GM21619 (cell line): Measurements from ENCODE around the gene BICC1.

Experiments
- ATAC-seq: cut with Tn5 transposase; IDR thresholded peaks from one replicate; pipeline ENCODE4 v1.9.1; 2021; ENCODE audit not compliant: unreplicated experiment

BICC1 gene, protein sequence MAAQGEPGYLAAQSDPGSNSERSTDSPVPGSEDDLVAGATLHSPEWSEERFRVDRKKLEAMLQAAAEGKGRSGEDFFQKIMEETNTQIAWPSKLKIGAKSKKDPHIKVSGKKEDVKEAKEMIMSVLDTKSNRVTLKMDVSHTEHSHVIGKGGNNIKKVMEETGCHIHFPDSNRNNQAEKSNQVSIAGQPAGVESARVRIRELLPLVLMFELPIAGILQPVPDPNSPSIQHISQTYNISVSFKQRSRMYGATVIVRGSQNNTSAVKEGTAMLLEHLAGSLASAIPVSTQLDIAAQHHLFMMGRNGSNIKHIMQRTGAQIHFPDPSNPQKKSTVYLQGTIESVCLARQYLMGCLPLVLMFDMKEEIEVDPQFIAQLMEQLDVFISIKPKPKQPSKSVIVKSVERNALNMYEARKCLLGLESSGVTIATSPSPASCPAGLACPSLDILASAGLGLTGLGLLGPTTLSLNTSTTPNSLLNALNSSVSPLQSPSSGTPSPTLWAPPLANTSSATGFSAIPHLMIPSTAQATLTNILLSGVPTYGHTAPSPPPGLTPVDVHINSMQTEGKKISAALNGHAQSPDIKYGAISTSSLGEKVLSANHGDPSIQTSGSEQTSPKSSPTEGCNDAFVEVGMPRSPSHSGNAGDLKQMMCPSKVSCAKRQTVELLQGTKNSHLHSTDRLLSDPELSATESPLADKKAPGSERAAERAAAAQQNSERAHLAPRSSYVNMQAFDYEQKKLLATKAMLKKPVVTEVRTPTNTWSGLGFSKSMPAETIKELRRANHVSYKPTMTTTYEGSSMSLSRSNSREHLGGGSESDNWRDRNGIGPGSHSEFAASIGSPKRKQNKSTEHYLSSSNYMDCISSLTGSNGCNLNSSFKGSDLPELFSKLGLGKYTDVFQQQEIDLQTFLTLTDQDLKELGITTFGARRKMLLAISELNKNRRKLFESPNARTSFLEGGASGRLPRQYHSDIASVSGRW

DNA sequence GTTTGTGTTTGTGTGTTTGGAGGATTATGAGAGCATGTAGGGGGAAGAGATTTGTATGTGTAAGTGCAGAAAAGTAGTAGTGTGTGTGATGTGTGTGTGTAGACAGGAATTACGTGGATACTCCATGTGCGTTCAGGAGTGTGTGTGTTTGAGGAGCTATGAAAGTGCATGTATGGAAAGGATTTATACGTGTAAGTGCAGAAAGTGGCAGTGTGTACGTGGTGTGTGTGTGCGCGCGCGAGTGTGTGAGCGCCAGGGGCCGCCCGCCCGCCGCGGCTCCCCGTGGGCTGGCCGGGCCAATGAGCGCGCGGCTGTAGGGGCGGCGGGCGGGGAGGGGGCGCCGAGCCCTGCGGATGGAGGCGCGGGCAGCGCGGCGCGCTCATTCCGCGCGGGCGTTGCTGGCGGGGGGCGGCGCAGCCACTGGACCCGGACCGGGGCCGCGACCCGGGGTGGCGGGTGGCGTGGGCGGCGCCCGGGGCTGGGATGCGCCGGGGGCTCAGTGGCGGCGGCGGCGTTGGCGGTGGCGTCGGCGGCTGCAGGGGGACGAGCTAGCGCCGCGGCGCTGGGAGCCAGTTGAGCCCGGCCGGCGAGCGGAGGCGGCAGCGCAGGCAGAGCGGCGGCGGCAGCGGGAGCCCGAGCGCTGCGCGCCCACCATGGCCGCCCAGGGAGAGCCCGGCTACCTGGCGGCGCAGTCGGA, at the start of gene BICC1:
Gene BICC1, plus strand, starts transcription at position 382 of the 697 bp plus-strand sequence. Its CDS starts 272 bp downstream, at position 654.
- no peak for ATAC-seq

DNA sequence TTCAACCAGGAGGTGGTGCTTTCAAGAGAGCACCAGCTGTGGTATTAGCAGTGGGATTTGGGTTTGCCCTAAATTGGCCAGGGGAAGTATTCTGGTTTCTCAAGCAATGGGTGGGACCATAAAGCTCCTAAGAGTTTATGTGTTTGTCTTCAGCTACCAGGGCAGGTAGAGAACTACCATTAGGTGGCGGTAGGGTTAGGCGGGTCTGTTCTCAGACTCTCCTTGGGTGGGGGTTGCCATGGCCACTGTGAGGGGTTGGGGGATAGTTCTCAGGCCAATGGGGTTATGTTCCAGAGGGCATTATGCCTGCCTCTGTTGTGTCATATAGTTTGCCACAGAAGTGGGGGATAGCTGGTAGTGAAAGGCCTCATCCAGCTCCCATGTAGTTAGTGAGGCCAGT, 47.7 kb upstream of the BICC1 start:
- no peak for ATAC-seq

DNA sequence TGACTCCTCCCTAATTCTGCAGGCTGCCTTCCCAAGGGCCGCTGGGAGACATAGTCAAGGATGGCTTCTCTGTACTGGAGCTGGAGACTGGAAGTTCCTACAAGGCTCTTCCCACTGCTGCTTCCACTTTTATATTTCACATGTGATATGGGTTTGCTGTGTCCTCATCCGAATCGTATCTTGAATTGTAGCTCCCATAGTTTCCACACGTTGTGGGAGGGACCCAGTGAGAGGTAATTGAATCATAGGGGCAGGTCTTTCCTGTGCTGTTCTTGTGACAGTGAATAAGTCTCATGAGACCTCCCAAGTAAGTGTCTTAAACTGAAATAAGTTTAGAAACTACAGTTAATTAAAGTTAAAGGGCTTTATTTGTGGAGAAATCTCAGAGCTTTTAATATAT, 47.0 kb upstream of the BICC1 start:
- ATAC-seq, result no peak

DNA sequence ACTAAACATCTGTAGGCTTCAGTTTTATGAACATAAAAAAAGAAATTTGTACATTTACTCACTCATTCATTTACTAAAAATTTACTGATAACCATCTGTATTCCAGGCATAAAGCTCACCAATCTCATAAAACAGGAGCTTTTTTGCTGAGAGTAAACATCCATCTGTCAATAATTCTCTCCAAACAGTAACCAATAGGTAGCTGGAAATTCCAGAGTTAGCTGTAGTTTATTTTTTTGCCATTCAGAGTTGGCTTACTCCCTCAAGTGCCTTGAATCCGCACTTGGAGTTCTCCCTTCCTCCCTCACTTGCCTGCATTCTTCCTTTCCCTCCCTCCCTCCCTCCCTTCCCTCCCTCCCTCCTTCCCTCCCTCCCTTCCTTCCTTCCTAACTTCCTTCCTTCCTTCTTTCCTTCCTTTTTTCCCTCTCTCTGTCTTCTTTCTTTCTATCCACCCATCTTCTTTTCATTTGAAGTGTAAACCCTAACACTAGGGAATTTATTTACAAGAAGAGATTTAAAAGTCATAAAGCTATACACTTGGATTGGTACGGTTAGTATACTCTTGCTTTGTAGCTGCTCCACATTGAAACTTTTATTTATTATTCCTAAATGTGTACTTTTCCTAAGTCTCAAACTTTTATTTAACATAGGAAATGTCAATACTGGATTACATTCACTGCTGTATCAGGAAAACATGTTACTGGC, 44.6 kb upstream of the BICC1 start:
- ATAC-seq, result no peak

DNA sequence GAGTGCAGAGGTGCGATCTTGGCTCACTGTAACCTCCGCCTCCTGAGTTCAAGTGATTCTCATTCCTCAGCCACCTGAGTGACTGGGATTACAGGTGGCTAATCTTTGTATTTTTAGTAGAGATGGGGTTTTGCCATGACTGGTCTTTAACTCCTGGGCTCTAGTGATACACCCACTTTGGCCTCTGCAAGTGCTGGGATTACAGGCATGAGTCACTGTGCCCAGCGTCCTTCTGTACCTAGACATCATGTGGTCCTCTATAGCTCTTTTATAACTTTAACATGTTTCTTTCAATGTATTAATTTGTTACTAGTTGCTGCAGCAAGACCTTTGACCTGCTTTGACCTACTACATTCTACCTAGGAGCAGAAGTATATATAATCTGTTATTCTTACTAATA, 38.7 kb upstream of the BICC1 start:
- no peak for ATAC-seq

DNA sequence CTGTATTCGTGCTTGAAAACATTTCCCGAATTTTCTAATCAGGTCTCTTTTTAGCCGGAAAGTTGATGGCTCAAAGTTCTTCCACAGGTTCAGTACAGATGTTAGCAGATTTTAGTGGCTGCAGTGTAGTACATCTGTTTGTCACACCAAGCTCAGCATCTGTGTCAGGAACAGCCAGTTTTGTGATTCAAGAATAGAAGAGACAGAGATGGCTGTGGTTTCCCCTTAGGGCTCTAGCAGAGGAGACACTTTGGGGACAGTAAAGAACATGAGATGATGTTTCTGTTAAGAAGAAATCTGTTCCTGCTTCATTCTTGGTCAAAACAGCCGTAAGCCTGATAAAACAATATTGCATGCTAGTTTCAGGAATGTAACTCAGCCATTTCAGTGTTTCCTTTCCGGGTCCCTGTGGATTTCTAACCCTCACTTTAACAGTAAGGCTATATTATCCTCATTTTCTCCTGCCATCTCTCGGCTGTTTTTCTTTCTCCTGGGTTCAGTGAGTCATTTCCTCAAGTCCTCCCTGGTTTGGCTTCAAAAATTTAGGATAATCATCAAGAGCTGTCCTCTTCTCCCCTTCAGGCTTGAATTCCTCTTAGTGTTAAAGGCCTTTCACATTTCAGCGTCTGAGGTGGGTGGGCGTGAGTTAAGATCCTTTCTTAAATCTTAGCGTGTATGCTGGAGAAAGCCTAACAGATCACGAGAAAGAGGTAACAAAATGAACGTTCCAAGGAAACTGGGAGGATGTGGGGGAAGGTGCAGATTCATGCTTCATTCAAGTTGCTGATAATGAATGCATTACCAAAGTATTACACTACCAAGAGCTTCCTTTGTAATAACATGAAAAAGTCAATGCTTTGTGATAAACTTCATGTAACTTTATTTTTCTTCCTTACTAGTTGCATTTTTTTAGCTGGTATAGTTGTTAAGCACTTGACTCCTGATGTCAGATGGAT, 37.1 kb upstream of the BICC1 start:
- no peak for ATAC-seq

DNA sequence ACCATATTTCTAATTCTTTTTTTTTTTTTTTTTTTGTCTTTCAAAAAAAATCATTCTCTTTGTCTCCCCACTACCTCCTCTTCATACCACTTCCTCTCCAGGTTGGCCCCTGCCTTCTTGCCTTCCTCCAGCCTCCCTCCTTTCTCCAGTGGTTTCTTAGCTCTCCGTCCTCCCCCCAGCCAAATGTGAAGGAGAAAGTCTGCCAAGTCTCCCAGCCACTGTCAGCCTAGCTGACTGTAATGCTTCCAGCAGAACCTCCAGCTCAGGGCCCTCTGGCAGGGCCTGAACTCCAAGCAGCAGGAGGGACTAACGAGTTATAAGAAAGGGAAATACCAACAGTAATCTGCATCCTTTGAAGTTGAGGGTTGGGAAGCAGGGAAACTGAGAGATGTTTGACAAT, 35.5 kb upstream of the BICC1 start:
- ATAC-seq, result no peak

DNA sequence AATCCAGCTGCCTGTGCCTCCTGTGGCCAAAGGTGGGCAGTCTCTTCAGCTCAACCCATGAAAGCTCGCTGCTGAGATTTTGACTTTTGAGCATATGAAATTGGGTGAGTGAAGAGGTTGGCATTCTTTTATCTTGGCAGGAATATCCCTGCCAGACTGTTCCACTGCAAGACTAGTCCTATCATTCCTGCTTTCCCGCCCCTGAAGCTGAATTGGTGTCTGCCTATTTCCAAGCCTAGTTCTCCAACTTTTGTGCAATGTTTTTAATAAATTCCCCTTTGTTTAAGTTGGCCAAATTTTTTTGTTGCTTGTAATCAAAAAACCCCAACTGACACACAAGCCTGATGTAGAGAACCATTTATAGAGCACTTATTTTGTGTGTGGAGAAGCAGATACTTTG, 34.8 kb upstream of the BICC1 start:
- ATAC-seq, result no peak

DNA sequence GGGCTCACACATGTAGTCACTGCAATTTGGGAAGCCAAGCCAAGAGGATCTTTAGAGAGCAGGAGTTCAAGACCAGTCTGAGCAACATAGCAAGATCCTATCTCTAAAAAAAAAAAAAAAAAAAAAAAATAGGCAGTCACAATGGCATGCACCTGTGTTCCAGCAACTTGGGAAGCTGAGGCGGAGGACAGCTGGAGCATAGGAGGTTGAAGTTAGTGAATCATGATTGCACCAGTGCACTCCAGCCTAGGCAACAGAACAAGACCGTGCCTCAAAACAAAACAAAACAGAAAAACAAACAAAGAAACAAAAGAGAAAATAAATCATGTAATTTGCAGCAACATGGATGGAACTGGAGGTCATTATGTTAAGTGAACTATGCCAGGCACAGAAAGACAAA, 33.6 kb upstream of the BICC1 start:
- ATAC-seq, result no peak

DNA sequence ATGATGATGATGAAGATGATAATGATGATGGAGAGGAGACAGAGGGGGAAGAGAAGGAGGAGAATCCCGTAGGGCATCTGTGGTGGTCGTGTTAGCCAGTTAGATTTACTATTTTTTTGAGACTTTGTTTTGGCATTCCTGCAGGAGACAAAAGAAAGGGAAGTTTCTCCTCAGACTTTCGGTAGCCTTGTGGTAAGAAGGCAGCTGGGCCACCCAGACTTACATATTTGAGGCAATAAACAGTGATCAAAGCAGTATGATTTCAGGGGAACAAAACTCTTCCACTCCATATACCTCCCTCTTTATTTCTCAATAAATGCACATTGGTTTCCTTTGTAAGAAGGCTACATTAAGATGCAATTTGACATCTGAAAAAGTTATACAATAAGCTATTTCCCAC, 32.4 kb upstream of the BICC1 start:
- ATAC-seq, result no peak

DNA sequence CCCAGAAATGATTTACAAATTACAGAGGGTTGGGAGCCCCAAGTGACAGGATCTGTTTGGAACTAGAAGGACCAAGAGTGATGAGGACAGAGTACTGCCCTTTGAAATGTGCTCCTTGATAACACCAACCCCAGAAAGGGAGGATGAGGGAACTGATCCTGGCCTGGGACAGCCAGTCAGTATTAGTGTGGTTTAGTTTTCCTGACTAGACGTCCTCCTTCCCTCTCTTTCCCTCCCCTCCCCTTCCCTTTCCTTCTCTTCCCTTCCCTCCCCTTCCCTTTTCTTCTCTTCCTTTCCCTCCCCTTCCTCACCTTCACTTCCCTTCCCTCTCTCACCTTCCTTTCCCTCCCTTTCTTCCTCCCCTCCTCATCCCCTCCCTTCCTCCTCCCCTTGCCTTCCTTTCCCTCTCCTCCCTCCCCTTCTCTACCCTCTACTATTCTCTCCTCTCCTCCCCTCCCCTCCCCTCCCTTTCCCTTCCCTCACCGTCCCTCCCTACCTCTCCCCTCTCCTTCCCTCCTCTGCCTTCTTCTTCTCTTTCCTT, 31.0 kb upstream of the BICC1 start:
- no peak for ATAC-seq

DNA sequence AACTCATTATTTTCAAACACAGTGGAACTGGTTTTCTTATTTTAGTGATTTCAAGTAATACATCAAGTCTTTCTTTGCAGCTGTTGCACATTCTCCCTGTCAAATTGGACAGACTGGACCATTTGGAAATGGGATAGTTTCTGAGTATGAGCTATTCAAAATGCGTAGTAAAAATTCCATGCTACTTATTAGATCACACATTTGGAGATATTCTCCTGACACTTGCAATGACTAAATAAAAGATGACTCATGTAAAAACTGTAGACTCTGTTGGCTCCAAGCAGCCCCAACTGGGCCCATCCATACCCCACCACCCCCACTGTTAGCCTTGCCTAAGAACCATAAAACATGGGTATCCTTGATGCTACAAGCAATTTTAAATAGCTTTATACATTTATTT, 25.9 kb upstream of the BICC1 start:
- ATAC-seq, result no peak

DNA sequence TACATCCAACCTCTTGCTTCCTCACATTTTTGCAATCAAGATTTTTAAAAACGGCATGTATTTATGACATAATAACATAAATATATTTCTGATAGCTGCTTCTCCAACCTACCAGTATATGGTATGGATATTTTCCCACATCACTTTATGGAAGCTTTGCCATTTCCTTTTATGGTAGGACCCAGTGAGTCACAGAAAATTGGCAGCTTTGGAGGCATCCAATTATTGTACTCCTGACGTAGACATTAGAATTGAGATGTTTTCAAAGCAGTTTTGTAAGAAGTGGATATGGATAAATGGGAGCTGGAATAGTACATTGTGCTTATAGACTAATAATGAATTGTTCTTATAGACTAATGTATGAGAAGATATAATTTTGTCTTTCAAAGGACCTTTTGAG, 23.8 kb upstream of the BICC1 start:
- ATAC-seq, result no peak

DNA sequence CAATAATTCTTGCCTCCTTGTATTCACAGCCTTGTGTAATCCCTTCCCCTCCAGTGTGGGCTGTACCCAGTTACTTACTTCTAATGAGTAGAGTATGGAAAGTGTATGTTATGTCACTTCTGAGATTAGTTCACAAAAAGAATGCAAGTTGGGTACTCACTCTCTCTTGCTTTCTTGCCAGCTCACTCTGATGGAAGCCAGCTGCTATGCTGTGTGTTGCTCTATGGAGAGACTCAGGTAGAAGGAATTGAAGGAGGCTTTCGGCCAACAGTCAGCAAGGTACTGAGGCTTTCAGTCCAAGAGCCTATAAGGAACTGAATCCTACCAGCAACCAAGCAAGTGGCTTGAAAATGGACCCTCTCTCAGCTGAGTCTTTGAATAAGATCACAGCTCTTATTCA, 9.7 kb upstream of the BICC1 start:
- ATAC-seq, result no peak

DNA sequence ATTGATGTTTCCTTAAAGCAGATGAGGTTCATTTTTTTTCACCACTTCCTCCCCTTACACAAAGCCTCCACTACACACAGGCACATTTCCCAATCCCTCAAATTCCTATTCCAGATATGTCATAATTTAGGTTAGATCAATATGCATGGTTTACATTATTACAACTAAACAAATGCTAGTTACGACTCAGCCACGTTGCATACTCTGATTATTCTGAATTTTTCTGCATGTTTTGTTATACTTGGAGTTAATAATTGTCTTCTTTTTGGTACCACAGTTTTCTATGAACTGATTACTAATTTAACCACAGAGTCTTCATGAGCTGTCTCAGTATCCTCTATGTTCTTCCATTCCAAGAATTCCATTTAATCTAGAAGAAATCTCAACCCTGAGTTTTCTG, 4.4 kb upstream of the BICC1 start:
- no peak for ATAC-seq

DNA sequence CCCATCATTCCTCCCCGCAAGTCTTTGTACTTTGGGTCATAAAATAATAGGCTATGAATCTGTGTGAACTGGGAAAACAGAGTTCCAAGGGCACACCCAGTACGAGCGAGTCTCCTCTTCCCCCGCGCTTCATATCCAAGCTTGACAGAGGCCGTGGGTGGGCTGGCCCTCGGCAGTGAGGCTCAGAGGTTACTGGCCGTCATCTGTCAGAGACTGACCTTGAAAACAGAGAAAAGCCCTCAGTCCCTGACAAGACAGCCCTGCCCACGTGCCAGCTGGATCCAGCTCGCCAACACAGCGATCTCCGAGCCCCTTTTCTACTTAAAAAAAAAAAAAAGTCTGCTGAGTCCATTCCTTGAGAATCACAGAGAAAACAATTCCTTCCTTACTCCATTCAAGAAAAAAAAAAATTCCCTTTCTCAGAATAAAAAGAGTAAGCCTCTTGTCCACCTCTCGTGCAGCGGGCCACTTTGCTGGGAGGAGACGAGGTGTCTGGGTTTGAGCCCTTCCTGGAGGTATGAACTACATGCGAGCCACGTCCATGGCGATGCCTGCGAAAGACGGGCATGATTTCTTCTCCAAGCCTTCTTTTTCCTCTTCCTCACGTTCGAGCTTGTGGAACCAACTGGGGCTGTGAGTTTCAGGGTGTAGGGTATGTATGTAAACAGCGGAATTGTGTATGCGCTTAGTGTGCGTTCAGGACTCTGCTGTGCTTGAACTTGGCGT, 744 bp upstream of the BICC1 start:
- ATAC-seq, result no peak

DNA sequence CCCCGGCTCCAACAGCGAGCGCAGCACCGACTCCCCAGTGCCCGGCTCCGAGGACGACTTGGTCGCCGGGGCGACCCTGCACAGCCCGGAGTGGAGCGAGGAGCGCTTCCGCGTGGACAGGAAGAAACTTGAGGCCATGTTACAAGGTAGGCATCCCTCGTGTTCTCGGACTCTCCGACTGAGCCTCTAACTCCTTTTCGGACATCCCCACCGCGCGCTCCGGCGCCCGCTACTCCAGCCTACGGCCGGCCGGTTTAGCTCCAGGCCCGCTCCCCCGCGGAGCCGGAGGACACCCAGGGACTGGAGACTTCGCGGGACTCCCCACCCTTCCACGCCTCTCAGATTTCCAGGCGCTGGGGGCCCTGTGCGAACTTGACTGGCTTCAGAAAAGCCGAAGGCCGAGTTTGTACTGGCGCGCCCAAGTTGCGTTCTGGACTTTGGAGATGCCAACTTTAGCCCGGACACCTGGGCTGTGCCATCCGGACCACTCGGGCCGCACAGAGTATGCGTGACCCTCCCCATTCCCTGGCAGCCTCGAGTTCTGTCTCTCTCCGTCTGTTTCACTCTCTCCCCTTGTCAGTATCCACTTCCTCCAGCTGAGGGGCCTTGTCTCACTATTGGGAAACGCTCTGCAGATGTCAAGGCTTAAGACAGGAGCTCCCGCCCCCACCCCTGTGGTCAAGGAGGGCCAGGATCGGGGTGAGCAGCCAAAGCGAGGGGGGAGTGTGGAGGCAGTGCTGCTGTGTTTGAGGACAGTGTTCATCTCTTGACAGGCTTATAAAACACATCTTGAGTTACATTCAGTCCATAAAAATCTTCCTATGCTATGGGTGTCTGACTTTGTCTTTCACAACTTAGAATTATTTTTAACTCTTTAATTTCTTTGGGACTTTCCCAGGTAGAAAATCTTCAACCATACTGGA, 777 bp downstream of the BICC1 start:
- no peak for ATAC-seq
